Peyer's patch (tissue), 4 donors: ENCODE measurements around the gene SCGB2A2.

Experiments used
- POLR2A ChIP-seq, 2 donors: fragments of 450-650 bp; IDR thresholded peaks; one replicate each; pipeline ENCODE4 v1.5.1; 2017; ENCODE audit warnings: antibody characterized with exemption in 2 of 2, mild to moderate bottlenecking in 2 of 2, moderate library complexity in 2 of 2
- TF ChIP-seq, protein P1 (sequence below), 6 experiments: fragments of 450-650 bp in 4 of 6; fragments of 200-600 bp in 2 of 6; sonication (generic) in 1 of 6; IDR thresholded peaks; one replicate each; pipeline ENCODE4 v1.5.1; 2017 to 2019; ENCODE audit warnings: antibody characterized with exemption in 6 of 6, mild to moderate bottlenecking in 3 of 6, moderate library complexity in 1 of 6

- no peak for TF ChIP-seq POLR2A (IDR thresholded peaks at IDR 0.05)
- TF ChIP-seq, protein P1, sequence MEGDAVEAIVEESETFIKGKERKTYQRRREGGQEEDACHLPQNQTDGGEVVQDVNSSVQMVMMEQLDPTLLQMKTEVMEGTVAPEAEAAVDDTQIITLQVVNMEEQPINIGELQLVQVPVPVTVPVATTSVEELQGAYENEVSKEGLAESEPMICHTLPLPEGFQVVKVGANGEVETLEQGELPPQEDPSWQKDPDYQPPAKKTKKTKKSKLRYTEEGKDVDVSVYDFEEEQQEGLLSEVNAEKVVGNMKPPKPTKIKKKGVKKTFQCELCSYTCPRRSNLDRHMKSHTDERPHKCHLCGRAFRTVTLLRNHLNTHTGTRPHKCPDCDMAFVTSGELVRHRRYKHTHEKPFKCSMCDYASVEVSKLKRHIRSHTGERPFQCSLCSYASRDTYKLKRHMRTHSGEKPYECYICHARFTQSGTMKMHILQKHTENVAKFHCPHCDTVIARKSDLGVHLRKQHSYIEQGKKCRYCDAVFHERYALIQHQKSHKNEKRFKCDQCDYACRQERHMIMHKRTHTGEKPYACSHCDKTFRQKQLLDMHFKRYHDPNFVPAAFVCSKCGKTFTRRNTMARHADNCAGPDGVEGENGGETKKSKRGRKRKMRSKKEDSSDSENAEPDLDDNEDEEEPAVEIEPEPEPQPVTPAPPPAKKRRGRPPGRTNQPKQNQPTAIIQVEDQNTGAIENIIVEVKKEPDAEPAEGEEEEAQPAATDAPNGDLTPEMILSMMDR (IDR thresholded peaks at IDR 0.05): no peak
These were observed 52.6 kb downstream of the SCGB2A2 start for GRCh38 chr11:62322524-62322923.
